GM12878 (cell line): ENCODE measurements around the gene OXA1L. TPM values are rescaled to one million over a fixed set of nuclear protein-coding genes. Genes with fewer than 3 reads are reported as not detected.

Source experiments
- ATF3 ChIP-seq: IDR thresholded peaks from 2 replicates; pipeline ENCODE4 v1.6.1; 2011; ENCODE audit warnings: low read depth, mild to moderate bottlenecking, low read length, moderate library complexity, borderline replicate concordance; ENCODE audit errors: extremely low read depth
- FOXM1 ChIP-seq: IDR thresholded peaks from 2 replicates; pipeline ENCODE4 v1.6.1; 2012; ENCODE audit warnings: low read depth, mild to moderate bottlenecking, inconsistent platforms, low read length, moderate library complexity
- IKZF1 ChIP-seq: fragments of 450-650 bp; conservative IDR thresholded peaks from 2 replicates; pipeline ENCODE4 v1.6.1; 2017; ENCODE audit warnings: antibody characterized with exemption, mild to moderate bottlenecking
- NFYB ChIP-seq: IDR thresholded peaks from 2 replicates; pipeline ENCODE4 v1.6.1; 2011; ENCODE audit warnings: low read depth, mild to moderate bottlenecking, low read length, improper control_type of control experiment, moderate library complexity; ENCODE audit not compliant: insufficient read depth
- NR2F1 ChIP-seq: fragments of 450-650 bp; conservative IDR thresholded peaks from 2 replicates; pipeline ENCODE4 v1.6.1; 2017; ENCODE audit warnings: mild to moderate bottlenecking
- NRF1 ChIP-seq: conservative IDR thresholded peaks from 2 replicates; pipeline ENCODE4 v1.6.1; 2011; ENCODE audit warnings: mild to moderate bottlenecking, low read depth, low read length, improper control_type of control experiment
- PAX8 ChIP-seq: fragments of 450-650 bp; IDR thresholded peaks from 2 replicates; pipeline ENCODE4 v1.6.1; 2017; ENCODE audit warnings: mild to moderate bottlenecking, moderate library complexity
- RAD51 ChIP-seq: fragments of 450-650 bp; IDR thresholded peaks from 2 replicates; pipeline ENCODE4 v1.6.1; 2016; ENCODE audit warnings: moderate library complexity, mild to moderate bottlenecking, inconsistent platforms
- SIN3A ChIP-seq: IDR thresholded peaks from 2 replicates; pipeline ENCODE4 v1.6.1; 2012; ENCODE audit warnings: low read depth, low read length, improper control_type of control experiment
- SIX5 ChIP-seq: IDR thresholded peaks from 2 replicates; pipeline ENCODE4 v1.6.1; 2011; ENCODE audit warnings: mild to moderate bottlenecking, low read depth, low read length, moderate library complexity; ENCODE audit not compliant: severe bottlenecking
- SREBF1 ChIP-seq: IDR thresholded peaks from 2 replicates; pipeline ENCODE4 v1.6.1; 2012; ENCODE audit warnings: mild to moderate bottlenecking, low read length
- SRF ChIP-seq, 2 experiments: IDR thresholded peaks; 2 replicates each; pipeline ENCODE4 v1.6.1; 2011; ENCODE audit warnings: low read depth in 2 of 2, low read length in 2 of 2, mild to moderate bottlenecking in 1 of 2, moderate library complexity in 1 of 2
- TCF3 ChIP-seq: IDR thresholded peaks from 2 replicates; pipeline ENCODE4 v1.6.1; 2012; ENCODE audit warnings: low read depth, mild to moderate bottlenecking, low read length, borderline replicate concordance; ENCODE audit not compliant: insufficient read depth
- ZNF274 ChIP-seq: IDR thresholded peaks from one replicate; pipeline ENCODE4 v1.8.0; 2011; ENCODE audit not compliant: insufficient read length, insufficient read depth
- polyA plus RNA-seq, 11 experiments: library from polyadenylated mRNA; depleted of rRNA in 4 of 11; unstranded in 6 of 11; stranded (reverse) in 5 of 11; fragments of >200 nt; fragmentation: Nextera tagmentation in 4 of 11; fragmentation: Illumina TruSeq in 1 of 11; extraction: Ambion mirVana in 4 of 11; extraction: Trizol in 1 of 11; gene quantifications; 1 replicate in 1 of 11; 2 replicates in 10 of 11; pipeline versions ENCODE4 v1.2.1 to v1.2.3, GENCODE V29; 2011 to 2016; ENCODE audit warnings: inconsistent platforms in 2 of 11, missing spikeins in 2 of 11, low read depth in 1 of 11
- total RNA-seq, 4 experiments: library from RNA; depleted of rRNA in 3 of 4; stranded (reverse); fragments of >200 nt in 3 of 4; fragmentation: Illumina TruSeq in 1 of 4; extraction: Trizol in 1 of 4; gene quantifications; 2 replicates each; pipeline versions ENCODE4 v1.2.1 to v1.2.3, GENCODE V29; 2013 to 2021
- TF ChIP-seq, protein P1 (sequence below): fragments of 450-650 bp; IDR thresholded peaks from 2 replicates; pipeline ENCODE4 v1.6.1; 2018; ENCODE audit warnings: mild to moderate bottlenecking, low read depth, moderate library complexity; ENCODE audit not compliant: partially characterized antibody
- TF ChIP-seq, protein P2 (sequence below): IDR thresholded peaks from 2 replicates; pipeline ENCODE4 v1.6.1; 2011; ENCODE audit warnings: mild to moderate bottlenecking, low read depth, low read length, moderate library complexity; ENCODE audit not compliant: insufficient replicate concordance
- TF ChIP-seq, protein P3 (sequence below): fragments of 450-650 bp; IDR thresholded peaks from 2 replicates; pipeline ENCODE4 v1.6.1; 2016; ENCODE audit warnings: mild to moderate bottlenecking, moderate library complexity, borderline replicate concordance
- TF ChIP-seq, protein P4 (sequence below): fragments of 450-650 bp; IDR thresholded peaks from 2 replicates; pipeline ENCODE4 v1.6.1; 2017; ENCODE audit warnings: low read depth, mild to moderate bottlenecking, moderate library complexity

The OXA1L gene
- total and polyA plus RNA-seq, 10 of the 15 experiments (the other 5 are each of a cell fraction or from before 2014, with no cell fraction given): 105 to 289 (median 146) TPM

GRCh38 chr14:22766457-22767322 is at the start of gene OXA1L (continued):
- TF ChIP-seq SRF (IDR thresholded peaks at IDR 0.05; ENCODE audit: low read depth in 2 of 2, low read length in 2 of 2) (peak in 1 of 2 experiments; percentile 35; a peak in 1 of 4 replicates), NR2F1 (peak; percentile 98), TCF3 (0 out of 2 replicates have a peak, but pooled peaks have one; percentile 9), NFYB (no peak), NRF1 (no peak), FOXM1 (no peak), PAX8 (no peak; the same call in 1 of the 2 replicates), RAD51 (0 out of 2 replicates have a peak, but pooled peaks have one; percentile 53), IKZF1 (peak; percentile 56; the same call in 1 of the 2 replicates), SREBF1 (no peak), ATF3 (0 out of 2 replicates have a peak, but pooled peaks have one; percentile 25), SIX5 (peak; percentile 55), SIN3A (peak; percentile 85; the same call in 1 of the 2 replicates), ZNF274 (no peak)
- TF ChIP-seq, protein P1, sequence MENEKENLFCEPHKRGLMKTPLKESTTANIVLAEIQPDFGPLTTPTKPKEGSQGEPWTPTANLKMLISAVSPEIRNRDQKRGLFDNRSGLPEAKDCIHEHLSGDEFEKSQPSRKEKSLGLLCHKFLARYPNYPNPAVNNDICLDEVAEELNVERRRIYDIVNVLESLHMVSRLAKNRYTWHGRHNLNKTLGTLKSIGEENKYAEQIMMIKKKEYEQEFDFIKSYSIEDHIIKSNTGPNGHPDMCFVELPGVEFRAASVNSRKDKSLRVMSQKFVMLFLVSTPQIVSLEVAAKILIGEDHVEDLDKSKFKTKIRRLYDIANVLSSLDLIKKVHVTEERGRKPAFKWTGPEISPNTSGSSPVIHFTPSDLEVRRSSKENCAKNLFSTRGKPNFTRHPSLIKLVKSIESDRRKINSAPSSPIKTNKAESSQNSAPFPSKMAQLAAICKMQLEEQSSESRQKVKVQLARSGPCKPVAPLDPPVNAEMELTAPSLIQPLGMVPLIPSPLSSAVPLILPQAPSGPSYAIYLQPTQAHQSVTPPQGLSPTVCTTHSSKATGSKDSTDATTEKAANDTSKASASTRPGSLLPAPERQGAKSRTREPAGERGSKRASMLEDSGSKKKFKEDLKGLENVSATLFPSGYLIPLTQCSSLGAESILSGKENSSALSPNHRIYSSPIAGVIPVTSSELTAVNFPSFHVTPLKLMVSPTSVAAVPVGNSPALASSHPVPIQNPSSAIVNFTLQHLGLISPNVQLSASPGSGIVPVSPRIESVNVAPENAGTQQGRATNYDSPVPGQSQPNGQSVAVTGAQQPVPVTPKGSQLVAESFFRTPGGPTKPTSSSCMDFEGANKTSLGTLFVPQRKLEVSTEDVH: no peak
- TF ChIP-seq, protein P2, sequence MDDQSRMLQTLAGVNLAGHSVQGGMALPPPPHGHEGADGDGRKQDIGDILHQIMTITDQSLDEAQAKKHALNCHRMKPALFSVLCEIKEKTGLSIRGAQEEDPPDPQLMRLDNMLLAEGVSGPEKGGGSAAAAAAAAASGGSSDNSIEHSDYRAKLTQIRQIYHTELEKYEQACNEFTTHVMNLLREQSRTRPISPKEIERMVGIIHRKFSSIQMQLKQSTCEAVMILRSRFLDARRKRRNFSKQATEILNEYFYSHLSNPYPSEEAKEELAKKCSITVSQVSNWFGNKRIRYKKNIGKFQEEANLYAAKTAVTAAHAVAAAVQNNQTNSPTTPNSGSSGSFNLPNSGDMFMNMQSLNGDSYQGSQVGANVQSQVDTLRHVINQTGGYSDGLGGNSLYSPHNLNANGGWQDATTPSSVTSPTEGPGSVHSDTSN: no peak
- TF ChIP-seq, protein P3, sequence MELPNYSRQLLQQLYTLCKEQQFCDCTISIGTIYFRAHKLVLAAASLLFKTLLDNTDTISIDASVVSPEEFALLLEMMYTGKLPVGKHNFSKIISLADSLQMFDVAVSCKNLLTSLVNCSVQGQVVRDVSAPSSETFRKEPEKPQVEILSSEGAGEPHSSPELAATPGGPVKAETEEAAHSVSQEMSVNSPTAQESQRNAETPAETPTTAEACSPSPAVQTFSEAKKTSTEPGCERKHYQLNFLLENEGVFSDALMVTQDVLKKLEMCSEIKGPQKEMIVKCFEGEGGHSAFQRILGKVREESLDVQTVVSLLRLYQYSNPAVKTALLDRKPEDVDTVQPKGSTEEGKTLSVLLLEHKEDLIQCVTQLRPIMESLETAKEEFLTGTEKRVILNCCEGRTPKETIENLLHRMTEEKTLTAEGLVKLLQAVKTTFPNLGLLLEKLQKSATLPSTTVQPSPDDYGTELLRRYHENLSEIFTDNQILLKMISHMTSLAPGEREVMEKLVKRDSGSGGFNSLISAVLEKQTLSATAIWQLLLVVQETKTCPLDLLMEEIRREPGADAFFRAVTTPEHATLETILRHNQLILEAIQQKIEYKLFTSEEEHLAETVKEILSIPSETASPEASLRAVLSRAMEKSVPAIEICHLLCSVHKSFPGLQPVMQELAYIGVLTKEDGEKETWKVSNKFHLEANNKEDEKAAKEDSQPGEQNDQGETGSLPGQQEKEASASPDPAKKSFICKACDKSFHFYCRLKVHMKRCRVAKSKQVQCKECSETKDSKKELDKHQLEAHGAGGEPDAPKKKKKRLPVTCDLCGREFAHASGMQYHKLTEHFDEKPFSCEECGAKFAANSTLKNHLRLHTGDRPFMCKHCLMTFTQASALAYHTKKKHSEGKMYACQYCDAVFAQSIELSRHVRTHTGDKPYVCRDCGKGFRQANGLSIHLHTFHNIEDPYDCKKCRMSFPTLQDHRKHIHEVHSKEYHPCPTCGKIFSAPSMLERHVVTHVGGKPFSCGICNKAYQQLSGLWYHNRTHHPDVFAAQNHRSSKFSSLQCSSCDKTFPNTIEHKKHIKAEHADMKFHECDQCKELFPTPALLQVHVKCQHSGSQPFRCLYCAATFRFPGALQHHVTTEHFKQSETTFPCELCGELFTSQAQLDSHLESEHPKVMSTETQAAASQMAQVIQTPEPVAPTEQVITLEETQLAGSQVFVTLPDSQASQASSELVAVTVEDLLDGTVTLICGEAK: peak; percentile 76; the same call in 1 of the 2 replicates
- TF ChIP-seq, protein P4, sequence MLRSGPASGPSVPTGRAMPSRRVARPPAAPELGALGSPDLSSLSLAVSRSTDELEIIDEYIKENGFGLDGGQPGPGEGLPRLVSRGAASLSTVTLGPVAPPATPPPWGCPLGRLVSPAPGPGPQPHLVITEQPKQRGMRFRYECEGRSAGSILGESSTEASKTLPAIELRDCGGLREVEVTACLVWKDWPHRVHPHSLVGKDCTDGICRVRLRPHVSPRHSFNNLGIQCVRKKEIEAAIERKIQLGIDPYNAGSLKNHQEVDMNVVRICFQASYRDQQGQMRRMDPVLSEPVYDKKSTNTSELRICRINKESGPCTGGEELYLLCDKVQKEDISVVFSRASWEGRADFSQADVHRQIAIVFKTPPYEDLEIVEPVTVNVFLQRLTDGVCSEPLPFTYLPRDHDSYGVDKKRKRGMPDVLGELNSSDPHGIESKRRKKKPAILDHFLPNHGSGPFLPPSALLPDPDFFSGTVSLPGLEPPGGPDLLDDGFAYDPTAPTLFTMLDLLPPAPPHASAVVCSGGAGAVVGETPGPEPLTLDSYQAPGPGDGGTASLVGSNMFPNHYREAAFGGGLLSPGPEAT: peak; percentile 75; the same call in 1 of the 2 replicates
